Panc1 (cell line): ENCODE data around the gene TMCO4. TPM values are rescaled to one million over a fixed set of nuclear protein-coding genes. Genes with fewer than 3 reads are reported as not detected.

ENCODE experiments used
- ATAC-seq: fragments of 200-7000 bp; cut with Tn5 transposase; 2 replicates; pipeline ENCODE4 v1.9.1; 2020; ENCODE audit warnings: mild to moderate bottlenecking, moderate library complexity
- BruUV-seq: library from RNA; stranded (reverse); fragments of 400-500 nt; replicated peaks from 2 replicates; lab custom pipeline; 2021; lab: Mats Ljungman, UMichigan
- CTCF ChIA-PET: fragments of 300-600 bp; sonication (Branson Sonifier 250); formaldehyde crosslinking; loops from one replicate; lab custom pipeline; 2022; ENCODE audit warnings: antibody characterized with exemption; lab: Charles Lee
- POLR2A ChIA-PET: fragments of 300-600 bp; sonication (Branson Sonifier 250); formaldehyde crosslinking; loops from one replicate; lab custom pipeline; 2022; ENCODE audit warnings: antibody characterized with exemption; lab: Charles Lee
- DNase-seq: peaks from one replicate; pipeline ENCODE4 v3.0.0-alpha.2; 2010; ENCODE audit warnings: low read depth, low spot score
- H3K27ac ChIP-seq: 2 replicates; pipeline ENCODE4 v1.5.1; 2011; ENCODE audit warnings: mild to moderate bottlenecking, low read length, inconsistent platforms
- H3K27me3 ChIP-seq: fragments of 200-500 bp; sonication (Bioruptor generic); 2 replicates; pipeline ENCODE4 v1.6.0; 2014; ENCODE audit warnings: low read length, inconsistent platforms; ENCODE audit not compliant: control insufficient read depth, insufficient read depth
- H3K36me3 ChIP-seq: fragments of 200-500 bp; sonication (Bioruptor generic); 2 replicates; pipeline ENCODE4 v1.5.1; 2014; ENCODE audit warnings: inconsistent platforms, mild to moderate bottlenecking, low read length, moderate library complexity; ENCODE audit not compliant: control insufficient read depth, insufficient read depth
- H3K4me1 ChIP-seq: 2 replicates; pipeline ENCODE4 v1.5.1; 2011; ENCODE audit warnings: inconsistent platforms, mild to moderate bottlenecking, low read length, moderate library complexity; ENCODE audit not compliant: control insufficient read depth, insufficient read depth
- H3K4me3 ChIP-seq, 2 experiments: 2 replicates each; pipeline ENCODE4 v1.5.1; 2011 to 2012; ENCODE audit warnings: low read depth in 2 of 2, low read length in 2 of 2, mild to moderate bottlenecking in 2 of 2, inconsistent platforms in 1 of 2, moderate library complexity in 1 of 2
- H3K9me3 ChIP-seq: fragments of 200-500 bp; sonication (Bioruptor generic); 2 replicates; pipeline ENCODE4 v1.5.1; 2014; ENCODE audit warnings: low read depth, mild to moderate bottlenecking, inconsistent platforms, low read length, moderate library complexity; ENCODE audit not compliant: control insufficient read depth, insufficient read depth
- CTCF ChIP-seq: fragments of 450-650 bp; IDR thresholded peaks from 2 replicates; pipeline ENCODE4 v1.5.1; 2017; ENCODE audit warnings: mild to moderate bottlenecking
- POLR2AphosphoS5 ChIP-seq: IDR thresholded peaks from 2 replicates; pipeline ENCODE4 v1.6.1; 2012; ENCODE audit warnings: mild to moderate bottlenecking, low read depth, low read length, moderate library complexity
- REST ChIP-seq, 2 experiments: IDR thresholded peaks; 2 replicates each; pipeline ENCODE4 v1.6.1; 2011 to 2012; ENCODE audit warnings: low read depth in 2 of 2, control low read depth in 1 of 2, low read length in 1 of 2, mild to moderate bottlenecking in 1 of 2, moderate library complexity in 1 of 2; ENCODE audit not compliant: insufficient read depth in 1 of 2
- SIN3A ChIP-seq: IDR thresholded peaks from 2 replicates; pipeline ENCODE4 v1.6.1; 2012; ENCODE audit warnings: low read depth, mild to moderate bottlenecking, low read length, moderate library complexity, borderline replicate concordance; ENCODE audit not compliant: insufficient read depth
- TCF7L2 ChIP-seq: IDR thresholded peaks from 2 replicates; pipeline ENCODE4 v1.6.1; 2011; ENCODE audit warnings: mild to moderate bottlenecking, low read depth, low read length, inconsistent platforms
- in situ Hi-C: cut with HindIII; loops from 2 replicates; pipeline ENCODE4 v1.10.0; 2016; ENCODE audit warnings: low sequenced_read_pairs, low pct_unique_long_range_greater_than_20kb
- intact Hi-C: fragments of 100-400 bp; cut with micrococcal nuclease; formaldehyde crosslinking; loops from one replicate; pipeline ENCODE4 v1.10.0; 2022; ENCODE audit not compliant: unreplicated experiment
- total RNA-seq: library from RNA; stranded (reverse); gene quantifications from one replicate; pipeline ENCODE4 v1.2.1, GENCODE V29; 2021; ENCODE audit not compliant: unreplicated experiment

TMCO4 gene
- total RNA-seq, 1 experiment from 2014 or later: 13.2 TPM

GRCh38 chr1:19720973-19721372, 78.7 kb downstream of the TMCO4 start:
- DNase-seq: no peak
- no peaks in the 10 kb centered on the region for H3K27me3 ChIP-seq
- TF ChIP-seq REST (IDR thresholded peaks at IDR 0.05; ENCODE audit: insufficient read depth in 1 of 2, low read depth in 2 of 2, low read length in 1 of 2) (no peak), POLR2AphosphoS5 (no peak), TCF7L2 (no peak), CTCF (no peak), SIN3A (no peak)
- POLR2A ChIA-PET: no interaction called here
- BruUV-seq: no TSS peak
- in situ Hi-C loops (no loop called here), intact Hi-C loops (no loop called here)
- H3K4me3 ChIP-seq: no peak overlapping the region
- ATAC-seq: no peak
- H3K9me3 ChIP-seq: no peaks in the 10 kb centered on the region
- H3K27ac ChIP-seq: no peak overlapping the region
- H3K4me1 ChIP-seq: no peaks in the 10 kb centered on the region
- CTCF ChIA-PET: no interaction called here
- H3K36me3 ChIP-seq: no peaks in the 10 kb centered on the region

DNA sequence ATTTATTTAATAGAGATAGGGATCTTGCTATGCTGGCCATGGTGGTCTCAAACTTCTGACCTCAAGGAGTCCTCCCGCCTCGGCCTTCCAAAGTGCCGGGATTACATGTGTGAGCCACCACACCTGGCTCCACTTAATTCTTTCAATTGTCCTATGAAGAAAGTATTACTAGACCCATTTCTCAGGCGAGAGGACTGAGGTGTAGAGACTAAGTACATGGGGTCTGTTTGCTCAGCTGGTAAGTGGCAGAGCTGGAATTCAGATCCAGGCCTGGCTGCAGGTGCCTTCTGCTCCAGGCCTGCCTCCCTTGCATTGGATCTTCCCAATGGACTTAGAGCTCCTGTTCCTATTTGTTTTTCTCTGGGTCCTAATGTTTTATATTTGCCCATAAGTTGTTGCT, 79.5 kb downstream of the TMCO4 start:
- intact Hi-C loops (no loop called here), in situ Hi-C loops (no loop called here)
- Histone ChIP-seq H3K9me3 (no peaks in the 10 kb centered on the region), H3K27me3 (no peaks in the 10 kb centered on the region), H3K27ac (no peak overlapping the region), H3K4me1 (no peaks in the 10 kb centered on the region), H3K4me3 (no peak overlapping the region), H3K36me3 (no peaks in the 10 kb centered on the region)
- no peak for DNase-seq
- no peak for TF ChIP-seq CTCF
- no peak for TF ChIP-seq REST (IDR thresholded peaks at IDR 0.05; ENCODE audit: insufficient read depth in 1 of 2, low read depth in 2 of 2, low read length in 1 of 2)
- ChIA-PET CTCF (no interaction called here), POLR2A (interaction anchor here (0.7 kb wide), 1 partner anchor 745 kb away, joined by 3 read pairs; no protein-coding TSS in a partner anchor)
- BruUV-seq: no TSS peak
- no peak for ATAC-seq
